ENCODE measurements around the gene HMBS.

DNA sequence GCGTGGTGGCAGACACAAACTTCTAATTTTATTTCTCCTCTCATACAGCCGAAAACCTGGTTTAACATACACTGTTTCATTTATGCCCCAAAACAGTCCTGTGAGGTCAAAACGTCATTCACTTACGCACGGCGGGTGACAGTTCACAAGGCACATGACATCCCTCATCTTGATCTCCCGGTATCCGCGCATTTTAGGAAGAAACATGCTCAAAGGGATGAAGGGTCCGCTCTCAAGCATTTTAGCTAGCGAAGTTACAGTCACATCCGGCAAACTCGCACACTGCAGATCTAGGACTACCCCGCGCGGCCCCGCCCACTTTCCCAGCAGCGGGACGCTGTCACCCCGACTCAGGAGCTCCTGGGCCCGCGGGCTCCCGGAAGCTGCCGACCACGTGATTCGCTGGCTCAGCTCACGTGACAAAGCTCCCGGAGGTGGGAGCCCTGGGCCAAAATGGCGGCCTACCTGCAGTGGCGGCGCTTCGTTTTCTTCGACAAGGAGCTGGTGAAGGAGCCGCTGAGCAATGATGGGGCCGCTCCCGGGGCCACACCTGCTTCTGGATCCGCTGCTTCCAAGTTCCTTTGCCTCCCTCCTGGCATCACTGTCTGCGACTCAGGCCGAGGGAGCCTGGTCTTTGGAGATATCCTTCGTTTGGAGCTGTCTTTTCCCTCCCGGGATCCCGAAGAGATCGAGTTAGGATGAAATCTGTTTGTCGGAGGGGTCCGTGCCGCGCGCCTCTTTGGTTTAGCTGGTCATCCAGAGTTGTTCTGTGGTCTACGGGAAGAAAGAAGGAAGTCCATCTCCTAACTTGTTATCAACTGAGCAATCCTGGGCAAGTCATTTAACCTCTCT lies 17.1 kb upstream of the HMBS start, which contains the start of gene VPS11:
- TF ChIP-seq, protein P1, sequence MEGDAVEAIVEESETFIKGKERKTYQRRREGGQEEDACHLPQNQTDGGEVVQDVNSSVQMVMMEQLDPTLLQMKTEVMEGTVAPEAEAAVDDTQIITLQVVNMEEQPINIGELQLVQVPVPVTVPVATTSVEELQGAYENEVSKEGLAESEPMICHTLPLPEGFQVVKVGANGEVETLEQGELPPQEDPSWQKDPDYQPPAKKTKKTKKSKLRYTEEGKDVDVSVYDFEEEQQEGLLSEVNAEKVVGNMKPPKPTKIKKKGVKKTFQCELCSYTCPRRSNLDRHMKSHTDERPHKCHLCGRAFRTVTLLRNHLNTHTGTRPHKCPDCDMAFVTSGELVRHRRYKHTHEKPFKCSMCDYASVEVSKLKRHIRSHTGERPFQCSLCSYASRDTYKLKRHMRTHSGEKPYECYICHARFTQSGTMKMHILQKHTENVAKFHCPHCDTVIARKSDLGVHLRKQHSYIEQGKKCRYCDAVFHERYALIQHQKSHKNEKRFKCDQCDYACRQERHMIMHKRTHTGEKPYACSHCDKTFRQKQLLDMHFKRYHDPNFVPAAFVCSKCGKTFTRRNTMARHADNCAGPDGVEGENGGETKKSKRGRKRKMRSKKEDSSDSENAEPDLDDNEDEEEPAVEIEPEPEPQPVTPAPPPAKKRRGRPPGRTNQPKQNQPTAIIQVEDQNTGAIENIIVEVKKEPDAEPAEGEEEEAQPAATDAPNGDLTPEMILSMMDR (IDR thresholded peaks at IDR 0.05) = peak in 1 of 5 experiments; percentile 4
- TF ChIP-seq POLR2AphosphoS5 (IDR thresholded peaks at IDR 0.05) (peak; percentile 80 to 89 (median 89)), POLR2A (IDR thresholded peaks at IDR 0.05) (peak; percentile 78), EP300 (IDR thresholded peaks at IDR 0.05; ENCODE audit: low read depth) (peak; percentile 2)

Data from transverse colon (tissue), 4 donors.